AG04450 (cell line): ENCODE results near the gene CC2D1B. TPM values are rescaled to one million over a fixed set of nuclear protein-coding genes. Genes with fewer than 3 reads are reported as not detected.

ENCODE experiments used
- CTCF ChIA-PET: fragments of 300-600, 350-600 bp; formaldehyde crosslinking; extraction: SDS; loops from one replicate; lab custom pipeline; 2022; ENCODE audit warnings: antibody characterized with exemption, inconsistent platforms; lab: Charles Lee
- POLR2A ChIA-PET: fragments of 350-600 bp; formaldehyde crosslinking; extraction: SDS; loops from one replicate; lab custom pipeline; 2021; ENCODE audit warnings: antibody characterized with exemption, inconsistent platforms; lab: Yijun Ruan, JAX
- DNase-seq: peaks from one replicate; pipeline ENCODE4 v3.0.0-alpha.2; 2011; ENCODE audit warnings: low read depth, low spot score
- H3K27ac ChIP-seq: one replicate; pipeline ENCODE4 v1.5.1; 2012; ENCODE audit warnings: low read depth, low read length, control low read depth
- H3K27me3 ChIP-seq: one replicate; pipeline ENCODE4 v1.6.0; 2012; ENCODE audit warnings: low read length; ENCODE audit not compliant: control insufficient read depth, insufficient read depth
- H3K4me3 ChIP-seq: 2 replicates; pipeline ENCODE4 v1.5.1; 2011; ENCODE audit warnings: mild to moderate bottlenecking, low read depth, low read length, control low read depth
- H3K9me3 ChIP-seq: 2 replicates; pipeline ENCODE4 v1.5.1; 2012; ENCODE audit warnings: low read length; ENCODE audit not compliant: control insufficient read depth, insufficient read depth
- polyA plus RNA-seq: library from polyadenylated mRNA; depleted of rRNA; stranded (reverse); fragments of >200 nt; gene quantifications from 2 replicates; pipeline ENCODE4 v1.2.3, GENCODE V29; 2011
- TF ChIP-seq, protein P1 (sequence below): IDR thresholded peaks from 2 replicates; pipeline ENCODE4 v1.5.1; 2011; ENCODE audit warnings: low read depth, low read length, control low read depth, inconsistent platforms

The CC2D1B gene
- polyA plus RNA-seq, 1 experiment, result 9.7 TPM

DNA sequence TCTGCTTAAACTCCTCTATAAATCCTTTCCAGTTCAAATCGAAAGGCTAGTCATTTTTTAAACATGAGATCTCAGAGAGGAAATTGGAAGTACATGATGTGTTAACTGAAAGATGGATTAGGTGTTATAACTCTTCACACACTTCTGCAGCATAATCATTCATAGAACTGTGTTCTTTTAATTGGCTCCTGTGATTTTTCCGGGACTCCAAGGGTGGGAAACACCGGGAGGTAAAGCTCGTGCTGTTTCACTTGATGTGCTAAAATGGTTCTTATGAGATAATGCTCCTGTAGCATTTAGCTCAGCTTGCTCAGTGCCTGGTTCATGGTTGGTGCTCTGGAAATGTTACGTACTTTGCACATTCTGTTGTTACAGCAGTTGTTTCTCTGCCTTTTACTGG is 40.2 kb downstream of the CC2D1B start:
- no peaks in the 10 kb centered on the region for H3K27me3 ChIP-seq
- ChIA-PET POLR2A (interaction anchor here (0.7 kb wide), 1 partner anchor 1447 kb away, joined by 3 read pairs; no protein-coding TSS in a partner anchor), CTCF (no interaction called here)
- H3K27ac ChIP-seq, result no peak overlapping the region
- no peaks in the 10 kb centered on the region for H3K9me3 ChIP-seq
- H3K4me3 ChIP-seq, result no peak overlapping the region
- TF ChIP-seq, protein P1, sequence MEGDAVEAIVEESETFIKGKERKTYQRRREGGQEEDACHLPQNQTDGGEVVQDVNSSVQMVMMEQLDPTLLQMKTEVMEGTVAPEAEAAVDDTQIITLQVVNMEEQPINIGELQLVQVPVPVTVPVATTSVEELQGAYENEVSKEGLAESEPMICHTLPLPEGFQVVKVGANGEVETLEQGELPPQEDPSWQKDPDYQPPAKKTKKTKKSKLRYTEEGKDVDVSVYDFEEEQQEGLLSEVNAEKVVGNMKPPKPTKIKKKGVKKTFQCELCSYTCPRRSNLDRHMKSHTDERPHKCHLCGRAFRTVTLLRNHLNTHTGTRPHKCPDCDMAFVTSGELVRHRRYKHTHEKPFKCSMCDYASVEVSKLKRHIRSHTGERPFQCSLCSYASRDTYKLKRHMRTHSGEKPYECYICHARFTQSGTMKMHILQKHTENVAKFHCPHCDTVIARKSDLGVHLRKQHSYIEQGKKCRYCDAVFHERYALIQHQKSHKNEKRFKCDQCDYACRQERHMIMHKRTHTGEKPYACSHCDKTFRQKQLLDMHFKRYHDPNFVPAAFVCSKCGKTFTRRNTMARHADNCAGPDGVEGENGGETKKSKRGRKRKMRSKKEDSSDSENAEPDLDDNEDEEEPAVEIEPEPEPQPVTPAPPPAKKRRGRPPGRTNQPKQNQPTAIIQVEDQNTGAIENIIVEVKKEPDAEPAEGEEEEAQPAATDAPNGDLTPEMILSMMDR, result no peak
- DNase-seq, result no peak

DNA sequence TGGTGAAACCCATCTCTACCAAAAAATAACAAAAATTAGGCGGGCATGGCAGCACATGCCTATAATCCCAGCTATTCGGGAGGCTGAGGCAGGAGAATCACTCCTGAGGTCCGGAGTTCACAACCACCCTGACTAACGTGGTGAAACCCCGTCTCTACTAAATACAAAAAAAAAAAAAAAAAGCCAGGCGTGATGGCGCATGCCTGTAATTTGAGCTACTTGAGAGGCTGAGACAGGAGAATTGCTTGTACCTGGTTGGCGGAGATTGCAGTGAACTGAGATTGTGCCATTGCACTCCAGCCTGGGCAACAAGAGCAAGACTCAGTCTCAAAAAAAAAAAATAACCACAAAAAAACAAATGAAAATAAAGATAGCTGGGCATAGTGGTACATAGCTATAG is 42.3 kb downstream of the CC2D1B start:
- TF ChIP-seq, protein P1, result no peak
- H3K27ac ChIP-seq, result no peak overlapping the region
- ChIA-PET CTCF (interaction anchor here (1.3 kb wide), 1 partner anchor 10 kb away, joined by 3 read pairs; no protein-coding TSS in a partner anchor), POLR2A (no interaction called here)
- DNase-seq, result no peak
- no peaks in the 10 kb centered on the region for H3K27me3 ChIP-seq
- H3K9me3 ChIP-seq, result no peaks in the 10 kb centered on the region
- no peak overlapping the region for H3K4me3 ChIP-seq

DNA sequence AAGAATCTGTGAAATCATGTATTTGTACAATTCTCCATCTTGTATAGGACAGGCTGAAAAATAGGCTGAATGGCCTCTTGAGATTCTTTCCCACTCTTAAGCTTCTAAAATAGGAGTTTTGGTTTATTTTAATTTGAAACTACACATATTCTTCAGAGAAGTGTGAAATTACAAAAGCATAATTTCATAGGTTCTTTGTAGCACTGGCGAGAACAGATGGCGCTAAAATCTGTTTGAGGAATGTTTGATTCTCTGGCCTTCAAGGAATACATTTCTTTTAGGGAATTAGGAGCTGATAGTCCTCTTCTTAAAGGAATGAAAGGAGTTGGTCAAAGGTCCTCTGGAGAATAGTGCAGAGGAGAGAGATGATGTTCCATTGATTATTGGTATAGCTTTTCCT is 44.9 kb downstream of the CC2D1B start:
- Histone ChIP-seq H3K27ac (no peak overlapping the region), H3K9me3 (no peaks in the 10 kb centered on the region), H3K4me3 (no peak overlapping the region), H3K27me3 (no peaks in the 10 kb centered on the region)
- TF ChIP-seq, protein P1, result no peak
- no peak for DNase-seq
- CTCF ChIA-PET, result interaction anchor here (0.5 kb wide), 1 partner anchor 13 kb away, joined by 3 read pairs; no protein-coding TSS in a partner anchor
- POLR2A ChIA-PET, result no interaction called here

DNA sequence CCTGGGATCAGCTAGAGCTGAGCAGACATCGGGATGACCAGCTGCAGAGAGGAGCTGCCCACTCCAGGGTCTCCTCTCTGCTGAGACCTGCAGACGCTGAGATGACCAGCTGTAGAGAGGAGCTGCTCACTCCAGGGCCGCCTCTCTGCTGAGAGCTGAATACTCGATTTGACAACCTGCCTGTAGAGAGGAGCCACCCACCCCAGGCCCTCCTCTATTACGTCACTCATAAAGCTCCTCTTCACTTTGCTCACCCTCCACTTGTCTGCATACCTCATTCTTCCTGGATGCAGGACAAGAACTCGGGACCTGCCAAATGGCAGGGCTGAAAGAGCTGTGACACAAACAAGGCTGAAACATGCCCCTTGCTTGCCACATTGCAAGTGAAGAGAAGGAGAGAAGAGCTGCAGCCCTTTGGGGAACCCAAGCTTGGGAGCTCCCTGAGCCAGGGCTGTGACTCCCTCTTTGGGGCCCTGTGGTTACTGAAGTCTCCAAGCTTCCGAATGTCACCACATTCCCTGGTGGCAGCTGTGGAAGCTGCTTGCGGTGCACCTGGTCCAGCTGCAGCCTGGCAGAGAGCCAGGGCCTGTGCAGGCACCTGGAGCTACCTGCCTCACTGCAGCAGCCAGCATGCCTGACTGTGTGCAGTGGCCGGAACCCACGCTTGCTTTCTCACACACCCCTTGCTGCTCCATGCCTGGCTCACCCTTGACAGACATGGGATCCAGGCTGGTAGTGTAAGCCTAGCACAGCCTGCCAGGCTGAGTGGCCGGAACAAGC is 59.6 kb downstream of the CC2D1B start:
- ChIA-PET POLR2A (interaction anchor here (0.6 kb wide), 1 partner anchor 121 kb away, joined by 3 read pairs; no protein-coding TSS in a partner anchor), CTCF (interaction anchor here (1.1 kb wide), 1 partner anchor 9 kb away, joined by 5 read pairs; no protein-coding TSS in a partner anchor)
- TF ChIP-seq, protein P1, result no peak
- Histone ChIP-seq H3K9me3 (no peaks in the 10 kb centered on the region), H3K4me3 (no peak overlapping the region), H3K27ac (no peak overlapping the region), H3K27me3 (no peaks in the 10 kb centered on the region)
- no peak for DNase-seq
